H9 (cell line): Measurements from ENCODE around the gene UTP4. TPM values are rescaled to one million over a fixed set of nuclear protein-coding genes. Genes with fewer than 3 reads are reported as not detected.
A peak's percentile ranks its signal among the peaks of the same experiment; 100 is the strongest.

Source experiments
- DNase-seq: peaks from one replicate; pipeline ENCODE4 v3.0.0-alpha.2; 2017
- H2AFZ ChIP-seq: one replicate; pipeline ENCODE4 v1.6.1; 2013; ENCODE audit warnings: mild to moderate bottlenecking, low read length, control low read depth, moderate library complexity
- H2AK5ac ChIP-seq: 2 replicates; pipeline ENCODE4 v1.6.1; 2013; ENCODE audit warnings: low read length, control low read depth, mixed read lengths; ENCODE audit not compliant: insufficient read length
- H2BK120ac ChIP-seq: one replicate; pipeline ENCODE4 v1.6.1; 2013; ENCODE audit warnings: low read depth, mild to moderate bottlenecking, low read length, control low read depth, inconsistent platforms; ENCODE audit not compliant: poor library complexity, severe bottlenecking
- H2BK12ac ChIP-seq: 2 replicates; pipeline ENCODE4 v1.6.1; 2013; ENCODE audit warnings: low read length, control low read depth, mixed read lengths, low read depth; ENCODE audit not compliant: insufficient read length
- H2BK15ac ChIP-seq: 2 replicates; pipeline ENCODE4 v1.6.1; 2013; ENCODE audit warnings: low read depth, low read length, control low read depth
- H2BK20ac ChIP-seq: one replicate; pipeline ENCODE4 v1.6.1; 2013; ENCODE audit warnings: low read depth, mild to moderate bottlenecking, low read length, control low read depth, inconsistent platforms; ENCODE audit not compliant: poor library complexity, severe bottlenecking
- H2BK5ac ChIP-seq: 2 replicates; pipeline ENCODE4 v1.6.1; 2013; ENCODE audit warnings: low read length, control low read depth, mixed read lengths; ENCODE audit not compliant: insufficient read length
- H3K14ac ChIP-seq: 2 replicates; pipeline ENCODE4 v1.6.1; 2013; ENCODE audit warnings: low read length, control low read depth; ENCODE audit not compliant: insufficient read depth
- H3K18ac ChIP-seq: 2 replicates; pipeline ENCODE4 v1.6.1; 2013; ENCODE audit warnings: low read depth, mild to moderate bottlenecking, mixed read lengths, low read length, control low read depth; ENCODE audit not compliant: insufficient read length
- H3K23ac ChIP-seq: 2 replicates; pipeline ENCODE4 v1.6.1; 2013; ENCODE audit warnings: low read length, control low read depth, mixed read lengths, low read depth; ENCODE audit not compliant: insufficient read length
- H3K23me2 ChIP-seq: 2 replicates; pipeline ENCODE4 v1.6.1; 2013; ENCODE audit warnings: low read depth, mild to moderate bottlenecking, mixed read lengths, low read length, control low read depth; ENCODE audit not compliant: insufficient read length, poor library complexity, severe bottlenecking
- H3K27ac ChIP-seq: 2 replicates; pipeline ENCODE4 v1.5.1; 2013; ENCODE audit warnings: low read length, control low read depth, mixed read lengths, low read depth; ENCODE audit not compliant: insufficient read length
- H3K27me3 ChIP-seq: 2 replicates; pipeline ENCODE4 v1.6.1; 2013; ENCODE audit warnings: low read length, control low read depth, inconsistent platforms; ENCODE audit not compliant: insufficient read depth
- H3K4ac ChIP-seq: 2 replicates; pipeline ENCODE4 v1.6.1; 2013; ENCODE audit warnings: low read depth, mild to moderate bottlenecking, control low read depth, inconsistent platforms, low read length, moderate library complexity
- H3K4me1 ChIP-seq: 2 replicates; pipeline ENCODE4 v1.6.1; 2013; ENCODE audit warnings: low read length, control low read depth, inconsistent platforms; ENCODE audit not compliant: insufficient read depth
- H3K4me2 ChIP-seq: 2 replicates; pipeline ENCODE4 v1.6.1; 2013; ENCODE audit warnings: low read length, control low read depth, mixed read lengths; ENCODE audit not compliant: insufficient read length, insufficient read depth
- H3K56ac ChIP-seq: 2 replicates; pipeline ENCODE4 v1.6.1; 2013; ENCODE audit warnings: low read depth, mild to moderate bottlenecking, mixed read lengths, low read length, control low read depth; ENCODE audit not compliant: insufficient read length
- H3K79me1 ChIP-seq: 2 replicates; pipeline ENCODE4 v1.6.1; 2013; ENCODE audit warnings: low read depth, mild to moderate bottlenecking, moderate library complexity, low read length, control low read depth, inconsistent platforms; ENCODE audit not compliant: insufficient read depth, poor library complexity, severe bottlenecking
- H3K79me2 ChIP-seq: 2 replicates; pipeline ENCODE4 v1.6.1; 2013; ENCODE audit warnings: low read length, control low read depth, inconsistent platforms; ENCODE audit not compliant: insufficient read depth
- H3K9ac ChIP-seq: 2 replicates; pipeline ENCODE4 v1.6.1; 2013; ENCODE audit warnings: low read length, control low read depth, mixed read lengths; ENCODE audit not compliant: insufficient read length; ENCODE audit errors: extremely low read depth
- H3K9me3 ChIP-seq: one replicate; pipeline ENCODE4 v1.6.1; 2013; ENCODE audit warnings: low read depth, low read length, inconsistent platforms; ENCODE audit not compliant: control insufficient read depth
- H3T11ph ChIP-seq: one replicate; pipeline ENCODE4 v1.6.1; 2013; ENCODE audit warnings: mild to moderate bottlenecking, low read length, control low read depth, inconsistent platforms
- H4K20me1 ChIP-seq: one replicate; pipeline ENCODE4 v1.6.1; 2013; ENCODE audit not compliant: control insufficient read depth, insufficient read length, insufficient read depth
- H4K5ac ChIP-seq: 2 replicates; pipeline ENCODE4 v1.6.1; 2013; ENCODE audit warnings: low read depth, mild to moderate bottlenecking, mixed read lengths, low read length, control low read depth; ENCODE audit not compliant: insufficient read length
- H4K8ac ChIP-seq: replicated peaks from 2 replicates; pipeline ENCODE4 v1.6.1; 2013; ENCODE audit warnings: low read length, control low read depth, mixed read lengths, low read depth; ENCODE audit not compliant: insufficient read length
- H4K91ac ChIP-seq: 2 replicates; pipeline ENCODE4 v1.6.1; 2013; ENCODE audit warnings: low read depth, mild to moderate bottlenecking, moderate library complexity, mixed read lengths, low read length, control low read depth; ENCODE audit not compliant: insufficient read length
- H3K27ac Mint-ChIP-seq, 3 experiments: 2 replicates in 2 of 3; 3 replicates in 1 of 3; pipeline ENCODE4 v1.8.0; 2020 to 2021; ENCODE audit warnings: mixed read lengths in 3 of 3, mild to moderate bottlenecking in 1 of 3, moderate library complexity in 1 of 3
- H3K27me3 Mint-ChIP-seq: 2 replicates; pipeline ENCODE4 v1.8.0; 2021; ENCODE audit warnings: low read depth, mild to moderate bottlenecking, moderate library complexity, mixed read lengths
- H3K36me3 Mint-ChIP-seq, 3 experiments: 2 replicates in 2 of 3; 3 replicates in 1 of 3; pipeline ENCODE4 v1.8.0; 2020 to 2021; ENCODE audit warnings: low read depth in 3 of 3, mixed read lengths in 3 of 3; ENCODE audit not compliant: insufficient read depth in 1 of 3
- H3K4me1 Mint-ChIP-seq, 2 experiments: 2 replicates each; pipeline ENCODE4 v1.8.0; 2020; ENCODE audit warnings: mixed read lengths in 2 of 2
- H3K4me3 Mint-ChIP-seq, 2 experiments: 2 replicates in 1 of 2; 3 replicates in 1 of 2; pipeline ENCODE4 v1.8.0; 2020 to 2021; ENCODE audit warnings: mild to moderate bottlenecking in 2 of 2, mixed read lengths in 2 of 2, moderate library complexity in 1 of 2
- H3K9me3 Mint-ChIP-seq, 2 experiments: 2 replicates in 1 of 2; 3 replicates in 1 of 2; pipeline ENCODE4 v1.8.0; 2020; ENCODE audit warnings: mild to moderate bottlenecking in 2 of 2, mixed read lengths in 2 of 2, moderate library complexity in 1 of 2
- WGBS: extraction: QIAGEN DNeasy Blood & Tissue Kit; methylation state at CpG from one replicate; pipeline ENCODE4 v1.1.7; 2013; ENCODE audit warnings: missing lambda C conversion rate, low lambda C conversion rate, mixed read lengths; ENCODE audit not compliant: insufficient read length; ENCODE audit errors: extremely low coverage; 5-methylcytosine and 5-hydroxymethylcytosine counted together
- total RNA-seq: library from RNA; stranded (reverse); gene quantifications from 2 replicates; pipeline ENCODE4 v1.2.1, GENCODE V29; 2021
- TF ChIP-seq, protein P1 (sequence below): fragments of 200-600 bp; sonication (generic); conservative IDR thresholded peaks from 3 replicates; pipeline ENCODE4 v1.8.0; 2021; ENCODE audit warnings: antibody characterized with exemption, mild to moderate bottlenecking

Gene UTP4
- total RNA-seq, 1 experiment from 2014 or later, result 94.0 TPM

DNA sequence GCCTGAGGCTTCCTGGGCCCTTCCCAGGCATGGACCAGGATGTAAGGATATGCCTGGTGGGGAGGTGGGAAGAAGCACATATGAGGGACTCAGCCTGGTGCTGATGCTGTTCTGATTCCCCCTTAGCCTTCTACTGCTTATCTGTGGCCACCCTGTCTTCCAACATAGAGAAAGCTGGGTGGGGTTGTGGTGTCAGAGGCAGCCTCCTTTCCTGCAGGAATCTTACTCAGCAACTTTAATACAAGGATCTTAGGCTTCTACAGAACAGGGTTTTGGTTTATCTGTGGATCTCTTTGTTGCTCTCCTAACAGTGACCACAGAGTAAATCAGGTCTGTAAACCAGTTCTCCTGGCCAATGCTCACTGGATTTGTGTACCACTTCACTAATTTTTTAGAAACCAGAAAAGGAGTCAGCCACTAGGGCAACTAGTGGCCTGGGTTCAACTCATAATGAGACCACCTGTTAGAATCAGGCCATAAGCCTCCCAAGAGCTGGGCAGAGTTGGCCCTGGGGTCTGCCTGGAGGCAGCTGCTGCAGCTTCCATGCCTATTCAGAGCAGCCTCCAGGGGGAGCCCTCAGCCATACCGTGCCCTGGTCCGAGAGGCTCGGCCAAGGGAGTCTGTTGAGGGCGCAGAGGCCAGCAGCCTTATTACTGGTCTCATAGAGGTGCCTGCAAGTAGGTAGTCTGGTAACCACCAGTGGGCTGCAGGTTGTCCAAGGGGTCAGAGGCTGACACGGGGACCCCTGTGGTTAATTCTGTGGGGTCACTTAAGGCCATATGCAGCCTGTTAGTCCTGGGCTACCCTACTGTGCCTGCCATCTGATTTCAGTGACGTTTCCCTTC, 19.9 kb upstream of the UTP4 start:
- Histone ChIP-seq H3K9ac (no peak overlapping the region), H2BK20ac (no peak overlapping the region), H4K5ac (no peak overlapping the region), H3K23ac (no peak overlapping the region), H3K79me2 (peaks cover 8% of the 10 kb centered on the region; the same call in 1 of the 2 replicates), H2BK12ac (no peak overlapping the region), H3K79me1 (no peaks in the 10 kb centered on the region), H3T11ph (no peak overlapping the region), H3K18ac (no peak overlapping the region), H3K23me2 (peaks cover 9% of the 10 kb centered on the region), H2BK15ac (no peak overlapping the region), H3K27ac (no peak overlapping the region), H4K8ac (no peak overlapping the region), H2BK120ac (no peak overlapping the region), H3K56ac (no peak overlapping the region), H2BK5ac (no peak overlapping the region), H2AK5ac (no peak overlapping the region), H4K91ac (no peak overlapping the region), H3K27me3 (no peaks in the 10 kb centered on the region), H3K9me3 (no peaks in the 10 kb centered on the region), H3K4ac (no peak overlapping the region), H2AFZ (no peak overlapping the region), H3K14ac (no peak overlapping the region), H3K4me2 (no peak overlapping the region), H4K20me1 (no peaks in the 10 kb centered on the region), H3K4me1 (peaks cover 7% of the 10 kb centered on the region; the same call in 1 of the 2 replicates)
- Mint-ChIP-seq H3K27me3 (no peaks in the 10 kb centered on the region), H3K27ac (peak overlapping the region in 2 of 3 experiments; percentile 74 to 88; a peak in 2 of 7 replicates), H3K9me3 (no peaks in the 10 kb centered on the region), H3K4me1 (peaks cover 21 to 32% of the 10 kb centered on the region in 2 experiments), H3K4me3 (no peak overlapping the region), H3K36me3 (peaks cover 62 to 86% (median 74%) of the 10 kb centered on the region in 3 experiments)
- no CpG with 5 or more reads among the region's 6 CpGs for WGBS
- peak; percentile 84 for DNase-seq
- TF ChIP-seq, protein P1, sequence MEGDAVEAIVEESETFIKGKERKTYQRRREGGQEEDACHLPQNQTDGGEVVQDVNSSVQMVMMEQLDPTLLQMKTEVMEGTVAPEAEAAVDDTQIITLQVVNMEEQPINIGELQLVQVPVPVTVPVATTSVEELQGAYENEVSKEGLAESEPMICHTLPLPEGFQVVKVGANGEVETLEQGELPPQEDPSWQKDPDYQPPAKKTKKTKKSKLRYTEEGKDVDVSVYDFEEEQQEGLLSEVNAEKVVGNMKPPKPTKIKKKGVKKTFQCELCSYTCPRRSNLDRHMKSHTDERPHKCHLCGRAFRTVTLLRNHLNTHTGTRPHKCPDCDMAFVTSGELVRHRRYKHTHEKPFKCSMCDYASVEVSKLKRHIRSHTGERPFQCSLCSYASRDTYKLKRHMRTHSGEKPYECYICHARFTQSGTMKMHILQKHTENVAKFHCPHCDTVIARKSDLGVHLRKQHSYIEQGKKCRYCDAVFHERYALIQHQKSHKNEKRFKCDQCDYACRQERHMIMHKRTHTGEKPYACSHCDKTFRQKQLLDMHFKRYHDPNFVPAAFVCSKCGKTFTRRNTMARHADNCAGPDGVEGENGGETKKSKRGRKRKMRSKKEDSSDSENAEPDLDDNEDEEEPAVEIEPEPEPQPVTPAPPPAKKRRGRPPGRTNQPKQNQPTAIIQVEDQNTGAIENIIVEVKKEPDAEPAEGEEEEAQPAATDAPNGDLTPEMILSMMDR, result peak; percentile 95
